ENCODE measurements around the gene DLG2.

The DLG2 gene

DNA sequence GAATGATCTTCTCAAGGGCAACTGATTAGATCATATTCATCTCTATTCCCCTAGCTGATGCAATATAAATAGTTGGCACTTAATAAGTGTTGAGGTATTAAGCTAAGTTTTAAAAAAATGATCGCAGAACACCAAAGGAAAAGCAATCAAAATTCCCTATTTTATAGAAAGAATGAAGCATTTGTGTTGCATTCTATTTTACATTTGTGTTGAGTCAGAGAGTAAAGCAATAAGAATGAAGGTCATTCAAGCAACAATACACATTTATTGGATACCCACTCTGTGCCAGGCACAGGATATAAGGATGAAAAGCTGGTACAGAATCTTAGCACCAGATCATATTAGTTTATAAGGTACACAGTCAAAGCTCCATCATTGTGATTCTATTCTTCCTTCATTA is 1654.6 kb downstream of the DLG2 start:
- no peaks in the 10 kb centered on the region for H3F3A ChIP-seq (ENCODE audit: control insufficient read depth, insufficient read depth)
- H3K36me3 ChIP-seq (ENCODE audit: control insufficient read depth, low read length) = no peaks in the 10 kb centered on the region
- no peaks in the 10 kb centered on the region for H3K27me3 ChIP-seq (ENCODE audit: control insufficient read depth, low read length)
- H3K4me3 ChIP-seq (ENCODE audit: low read length) = no peak overlapping the region
- no peaks in the 10 kb centered on the region; the same call in 1 of the 2 replicates for H3K4me1 ChIP-seq (ENCODE audit: control insufficient read depth, low read length)
- no peaks in the 10 kb centered on the region for H3K9me2 ChIP-seq (replicated peaks; ENCODE audit: control insufficient read depth, low read length)
- H3K27ac ChIP-seq (ENCODE audit: low read depth, low read length) = no peak overlapping the region
- H3K4me2 ChIP-seq (ENCODE audit: low read length) = no peak overlapping the region
- no peaks in the 10 kb centered on the region for H3K79me2 ChIP-seq (ENCODE audit: control insufficient read depth, low read length)
- H4K20me1 ChIP-seq (ENCODE audit: control insufficient read depth, insufficient read depth, low read depth, low read length) = no peaks in the 10 kb centered on the region
- H3K9me3 ChIP-seq (ENCODE audit: control insufficient read depth, insufficient read depth, low read length) = no peaks in the 10 kb centered on the region
- TF ChIP-seq, protein P1, sequence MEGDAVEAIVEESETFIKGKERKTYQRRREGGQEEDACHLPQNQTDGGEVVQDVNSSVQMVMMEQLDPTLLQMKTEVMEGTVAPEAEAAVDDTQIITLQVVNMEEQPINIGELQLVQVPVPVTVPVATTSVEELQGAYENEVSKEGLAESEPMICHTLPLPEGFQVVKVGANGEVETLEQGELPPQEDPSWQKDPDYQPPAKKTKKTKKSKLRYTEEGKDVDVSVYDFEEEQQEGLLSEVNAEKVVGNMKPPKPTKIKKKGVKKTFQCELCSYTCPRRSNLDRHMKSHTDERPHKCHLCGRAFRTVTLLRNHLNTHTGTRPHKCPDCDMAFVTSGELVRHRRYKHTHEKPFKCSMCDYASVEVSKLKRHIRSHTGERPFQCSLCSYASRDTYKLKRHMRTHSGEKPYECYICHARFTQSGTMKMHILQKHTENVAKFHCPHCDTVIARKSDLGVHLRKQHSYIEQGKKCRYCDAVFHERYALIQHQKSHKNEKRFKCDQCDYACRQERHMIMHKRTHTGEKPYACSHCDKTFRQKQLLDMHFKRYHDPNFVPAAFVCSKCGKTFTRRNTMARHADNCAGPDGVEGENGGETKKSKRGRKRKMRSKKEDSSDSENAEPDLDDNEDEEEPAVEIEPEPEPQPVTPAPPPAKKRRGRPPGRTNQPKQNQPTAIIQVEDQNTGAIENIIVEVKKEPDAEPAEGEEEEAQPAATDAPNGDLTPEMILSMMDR (IDR thresholded peaks at IDR 0.05; ENCODE audit: low read depth, low read length, poor library complexity, severe bottlenecking) = no peak
- TF ChIP-seq EZH2phosphoT487 (IDR thresholded peaks at IDR 0.05; ENCODE audit: borderline replicate concordance, low read length) = no peak

DNA sequence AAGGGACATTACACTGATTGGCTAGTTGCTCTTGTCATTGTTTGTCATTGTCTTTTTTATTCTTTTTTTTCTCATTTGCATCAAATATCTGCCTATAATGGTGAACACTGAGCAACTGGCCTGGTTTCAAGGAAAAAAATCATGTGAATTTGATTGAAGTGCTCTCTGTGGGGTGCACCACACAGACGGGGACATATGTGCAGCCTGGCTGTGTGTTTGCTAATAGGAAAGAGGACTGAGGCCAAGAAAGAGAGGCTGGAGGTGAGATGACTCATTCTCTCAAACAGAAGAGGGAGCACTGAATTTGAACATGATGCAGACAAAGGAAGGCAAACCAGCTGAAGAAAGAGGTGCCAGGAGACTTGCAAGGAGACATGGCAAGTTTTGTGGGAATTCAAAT is 1656.1 kb downstream of the DLG2 start:
- no peaks in the 10 kb centered on the region for H3K27me3 ChIP-seq (ENCODE audit: control insufficient read depth, low read length)
- no peak overlapping the region; the same call in 1 of the 2 replicates for H3K4me2 ChIP-seq (ENCODE audit: low read length)
- no peaks in the 10 kb centered on the region for H3K36me3 ChIP-seq (ENCODE audit: control insufficient read depth, low read length)
- H3K9me3 ChIP-seq (ENCODE audit: control insufficient read depth, insufficient read depth, low read length) = no peaks in the 10 kb centered on the region
- H3F3A ChIP-seq (ENCODE audit: control insufficient read depth, insufficient read depth) = no peaks in the 10 kb centered on the region
- H3K4me1 ChIP-seq (ENCODE audit: control insufficient read depth, low read length) = no peaks in the 10 kb centered on the region; the same call in 1 of the 2 replicates
- no peaks in the 10 kb centered on the region for H3K9me2 ChIP-seq (replicated peaks; ENCODE audit: control insufficient read depth, low read length)
- H3K27ac ChIP-seq (ENCODE audit: low read depth, low read length) = no peak overlapping the region
- H3K79me2 ChIP-seq (ENCODE audit: control insufficient read depth, low read length) = no peaks in the 10 kb centered on the region
- no peak overlapping the region for H3K4me3 ChIP-seq (ENCODE audit: low read length)
- TF ChIP-seq, protein P1 (IDR thresholded peaks at IDR 0.05; ENCODE audit: low read depth, low read length, poor library complexity, severe bottlenecking) = no peak
- TF ChIP-seq EZH2phosphoT487 (IDR thresholded peaks at IDR 0.05; ENCODE audit: borderline replicate concordance, low read length) = no peak
- no peaks in the 10 kb centered on the region for H4K20me1 ChIP-seq (ENCODE audit: control insufficient read depth, insufficient read depth, low read depth, low read length)

GRCh38 chr11:83970061-83970671 is 1657.0 kb downstream of the DLG2 start:
- no peaks in the 10 kb centered on the region for H3K9me2 ChIP-seq (replicated peaks; ENCODE audit: control insufficient read depth, low read length)
- H3K36me3 ChIP-seq (ENCODE audit: control insufficient read depth, low read length) = no peaks in the 10 kb centered on the region
- no peaks in the 10 kb centered on the region for H3K27me3 ChIP-seq (ENCODE audit: control insufficient read depth, low read length)
- no peak overlapping the region for H3K4me2 ChIP-seq (ENCODE audit: low read length)
- H3K79me2 ChIP-seq (ENCODE audit: control insufficient read depth, low read length) = no peaks in the 10 kb centered on the region
- H4K20me1 ChIP-seq (ENCODE audit: control insufficient read depth, insufficient read depth, low read depth, low read length) = no peaks in the 10 kb centered on the region
- peak overlapping the region; percentile 24; the same call in 1 of the 2 replicates for H3K27ac ChIP-seq (ENCODE audit: low read depth, low read length)
- no peaks in the 10 kb centered on the region; the same call in 1 of the 2 replicates for H3K4me1 ChIP-seq (ENCODE audit: control insufficient read depth, low read length)
- no peak for TF ChIP-seq EZH2phosphoT487 (IDR thresholded peaks at IDR 0.05; ENCODE audit: borderline replicate concordance, low read length)
- TF ChIP-seq, protein P1 (IDR thresholded peaks at IDR 0.05; ENCODE audit: low read depth, low read length, poor library complexity, severe bottlenecking) = no peak
- H3F3A ChIP-seq (ENCODE audit: control insufficient read depth, insufficient read depth) = no peaks in the 10 kb centered on the region
- H3K9me3 ChIP-seq (ENCODE audit: control insufficient read depth, insufficient read depth, low read length) = no peaks in the 10 kb centered on the region
- H3K4me3 ChIP-seq (ENCODE audit: low read length) = no peak overlapping the region

Measured in DOHH2 (cell line).